SK-N-MC (cell line): ENCODE measurements around the gene FAXDC2.
A peak's percentile ranks its signal among the peaks of the same experiment; 100 is the strongest.

Experiments used
- EZH2 ChIP-seq: fragments of 200-600 bp; sonication (generic); IDR thresholded peaks from one replicate; pipeline ENCODE4 v1.6.1; 2017; ENCODE audit warnings: antibody characterized with exemption
- POLR2AphosphoS5 ChIP-seq: IDR thresholded peaks from 2 replicates; pipeline ENCODE4 v1.6.1; 2012; ENCODE audit warnings: mild to moderate bottlenecking, low read depth, low read length, borderline replicate concordance

- TF ChIP-seq EZH2 = no peak
- peak; percentile 85 for TF ChIP-seq POLR2AphosphoS5
Measured at GRCh38 chr5:154857530-154858296, 7.3 kb upstream of the FAXDC2 start.
